GM12878 (cell line): ENCODE results near the gene HNRNPH1.
"Not testable (repeated sequence)": the region's sequence is repeated elsewhere in the genome, so short reads cannot be mapped to it uniquely, and the experiment has no call there.

Experiments used
- ATF2 ChIP-seq: IDR thresholded peaks from 2 replicates; pipeline ENCODE4 v1.6.1; 2012; ENCODE audit warnings: low read length, inconsistent platforms
- CHD4 ChIP-seq: fragments of 200-600 bp; sonication (generic); IDR thresholded peaks from 2 replicates; pipeline ENCODE4 v1.6.1; 2016; ENCODE audit warnings: mild to moderate bottlenecking
- CTCF ChIP-seq, 3 experiments: IDR thresholded peaks in 2 of 3; conservative IDR thresholded peaks in 1 of 3; 2 replicates each; pipeline ENCODE4 v1.5.1; 2011; ENCODE audit warnings: low read depth in 3 of 3, low read length in 3 of 3, mild to moderate bottlenecking in 3 of 3, control low read depth in 2 of 3, moderate library complexity in 2 of 3, inconsistent platforms in 1 of 3, mixed read lengths in 1 of 3; ENCODE audit not compliant: control insufficient read depth in 2 of 3, insufficient read depth in 1 of 3; ENCODE audit errors: extremely low read depth in 1 of 3
- EZH2 ChIP-seq: IDR thresholded peaks from 2 replicates; pipeline ENCODE4 v1.6.1; 2012; ENCODE audit warnings: low read depth, mild to moderate bottlenecking, control low read depth, inconsistent platforms, low read length, borderline replicate concordance; ENCODE audit not compliant: control insufficient read depth
- FOS ChIP-seq: IDR thresholded peaks from 3 replicates; pipeline ENCODE4 v1.6.1; 2011; ENCODE audit warnings: borderline replicate concordance; ENCODE audit not compliant: insufficient read length; ENCODE audit errors: extremely low read depth
- HDAC2 ChIP-seq: fragments of 200-600 bp; sonication (generic); IDR thresholded peaks from 2 replicates; pipeline ENCODE4 v1.6.1; 2017
- JUND ChIP-seq: IDR thresholded peaks from 2 replicates; pipeline ENCODE4 v1.6.1; 2012; ENCODE audit warnings: low read depth, mild to moderate bottlenecking, low read length, improper control_type of control experiment, moderate library complexity
- KDM1A ChIP-seq: fragments of 200-600 bp; sonication (generic); IDR thresholded peaks from 2 replicates; pipeline ENCODE4 v1.6.1; 2016; ENCODE audit warnings: borderline replicate concordance
- NR2C1 ChIP-seq: fragments of 450-650 bp; IDR thresholded peaks from 2 replicates; pipeline ENCODE4 v1.6.1; 2017; ENCODE audit warnings: antibody characterized with exemption, mild to moderate bottlenecking, moderate library complexity
- POLR2AphosphoS5 ChIP-seq: IDR thresholded peaks from 2 replicates; pipeline ENCODE4 v1.6.1; 2011; ENCODE audit warnings: mild to moderate bottlenecking, low read length, inconsistent platforms
- REST ChIP-seq: IDR thresholded peaks from 2 replicates; pipeline ENCODE4 v1.6.1; 2012; ENCODE audit warnings: mild to moderate bottlenecking, low read depth, low read length
- SKIL ChIP-seq: fragments of 450-650 bp; IDR thresholded peaks from 2 replicates; pipeline ENCODE4 v1.6.1; 2017; ENCODE audit warnings: mild to moderate bottlenecking, low read depth, inconsistent platforms; ENCODE audit not compliant: poor library complexity, severe bottlenecking
- SUPT20H ChIP-seq: IDR thresholded peaks from 2 replicates; pipeline ENCODE4 v1.6.1; 2011; ENCODE audit warnings: low read depth, mild to moderate bottlenecking, low read length, moderate library complexity, borderline replicate concordance; ENCODE audit not compliant: control insufficient read depth
- TAF1 ChIP-seq: IDR thresholded peaks from 2 replicates; pipeline ENCODE4 v1.6.1; 2011; ENCODE audit warnings: mild to moderate bottlenecking, low read depth, low read length, borderline replicate concordance

- TF ChIP-seq POLR2AphosphoS5; CTCF (IDR thresholded peaks at IDR 0.05 in 2 of 3, conservative IDR thresholded peaks at IDR 0.05 in 1 of 3; ENCODE audit: control insufficient read depth in 2 of 3, extremely low read depth in 1 of 3, insufficient read depth in 1 of 3, low read depth in 3 of 3, low read length in 3 of 3); KDM1A; NR2C1; SUPT20H; EZH2; CHD4; TAF1; REST; FOS; SKIL; HDAC2; ATF2; JUND: not testable (repeated sequence)
Observed at GRCh38 chr5:179644766-179645165, 21.3 kb upstream of the HNRNPH1 start.
